ENCODE measurements around the gene PARVB.
A peak's percentile ranks its signal among the peaks of the same experiment; 100 is the strongest.

PARVB gene

DNA sequence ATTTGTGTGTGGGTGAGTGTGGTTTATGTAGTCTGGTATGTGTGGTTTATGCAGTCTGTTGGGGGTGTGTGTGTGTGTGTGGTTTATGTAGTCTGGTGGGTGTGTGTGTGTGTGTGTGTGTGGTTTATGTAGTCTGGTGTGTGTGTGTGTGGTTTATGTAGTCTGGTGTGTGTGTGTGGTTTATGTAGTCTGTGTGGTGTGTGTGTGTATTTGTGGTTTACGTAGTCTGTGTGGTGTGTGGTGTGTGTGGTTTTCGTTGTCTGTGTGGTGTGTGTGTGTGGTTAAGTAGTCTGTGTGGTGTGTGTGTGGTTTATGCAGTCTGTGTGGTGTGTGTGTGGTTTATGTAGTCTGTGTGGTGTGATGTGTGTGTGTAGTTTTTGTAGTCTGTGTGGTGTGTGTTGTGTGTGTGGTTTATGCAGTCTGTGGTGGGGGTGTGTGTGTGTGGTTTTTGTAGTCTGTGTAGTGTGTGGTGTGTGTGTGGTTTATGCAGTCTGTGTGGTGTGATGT lies 130.4 kb downstream of the PARVB start:
- peak; percentile 61 for DNase-seq (ENCODE audit: low read depth, low spot score)
- in situ Hi-C loops (cut with HindIII; ENCODE audit: low sequenced_read_pairs) = no loop called here
- no peak overlapping the region for H3K4me3 ChIP-seq (ENCODE audit: low read depth, low read length)
- TF ChIP-seq, protein P1, sequence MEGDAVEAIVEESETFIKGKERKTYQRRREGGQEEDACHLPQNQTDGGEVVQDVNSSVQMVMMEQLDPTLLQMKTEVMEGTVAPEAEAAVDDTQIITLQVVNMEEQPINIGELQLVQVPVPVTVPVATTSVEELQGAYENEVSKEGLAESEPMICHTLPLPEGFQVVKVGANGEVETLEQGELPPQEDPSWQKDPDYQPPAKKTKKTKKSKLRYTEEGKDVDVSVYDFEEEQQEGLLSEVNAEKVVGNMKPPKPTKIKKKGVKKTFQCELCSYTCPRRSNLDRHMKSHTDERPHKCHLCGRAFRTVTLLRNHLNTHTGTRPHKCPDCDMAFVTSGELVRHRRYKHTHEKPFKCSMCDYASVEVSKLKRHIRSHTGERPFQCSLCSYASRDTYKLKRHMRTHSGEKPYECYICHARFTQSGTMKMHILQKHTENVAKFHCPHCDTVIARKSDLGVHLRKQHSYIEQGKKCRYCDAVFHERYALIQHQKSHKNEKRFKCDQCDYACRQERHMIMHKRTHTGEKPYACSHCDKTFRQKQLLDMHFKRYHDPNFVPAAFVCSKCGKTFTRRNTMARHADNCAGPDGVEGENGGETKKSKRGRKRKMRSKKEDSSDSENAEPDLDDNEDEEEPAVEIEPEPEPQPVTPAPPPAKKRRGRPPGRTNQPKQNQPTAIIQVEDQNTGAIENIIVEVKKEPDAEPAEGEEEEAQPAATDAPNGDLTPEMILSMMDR (IDR thresholded peaks at IDR 0.05; ENCODE audit: low read depth, low read length) = no peak

DNA sequence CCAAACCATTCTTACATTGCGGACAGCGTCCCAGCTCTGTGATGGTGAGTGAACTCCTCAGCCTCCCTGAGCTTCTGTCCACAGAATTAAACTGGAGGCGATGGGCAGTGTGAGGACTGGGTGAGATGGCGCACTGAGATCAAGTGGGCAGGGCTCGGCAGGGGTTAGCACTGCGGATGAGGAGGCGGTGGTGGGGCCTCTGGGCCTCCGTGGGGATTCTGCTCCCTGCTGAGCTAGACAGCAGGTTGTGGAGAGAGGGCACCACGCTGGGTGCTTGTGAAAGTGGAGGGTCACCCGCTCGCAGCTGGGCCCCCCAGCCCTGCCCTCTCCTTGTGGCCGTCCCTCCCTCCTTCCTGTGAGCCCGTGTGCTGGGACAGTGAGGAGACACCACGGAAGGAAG lies 131.0 kb downstream of the PARVB start:
- no peak overlapping the region for H3K4me3 ChIP-seq (ENCODE audit: low read depth, low read length)
- no peak for DNase-seq (ENCODE audit: low read depth, low spot score)
- TF ChIP-seq, protein P1 (IDR thresholded peaks at IDR 0.05; ENCODE audit: low read depth, low read length) = no peak
- in situ Hi-C loops (cut with HindIII; ENCODE audit: low sequenced_read_pairs) = no loop called here

DNA sequence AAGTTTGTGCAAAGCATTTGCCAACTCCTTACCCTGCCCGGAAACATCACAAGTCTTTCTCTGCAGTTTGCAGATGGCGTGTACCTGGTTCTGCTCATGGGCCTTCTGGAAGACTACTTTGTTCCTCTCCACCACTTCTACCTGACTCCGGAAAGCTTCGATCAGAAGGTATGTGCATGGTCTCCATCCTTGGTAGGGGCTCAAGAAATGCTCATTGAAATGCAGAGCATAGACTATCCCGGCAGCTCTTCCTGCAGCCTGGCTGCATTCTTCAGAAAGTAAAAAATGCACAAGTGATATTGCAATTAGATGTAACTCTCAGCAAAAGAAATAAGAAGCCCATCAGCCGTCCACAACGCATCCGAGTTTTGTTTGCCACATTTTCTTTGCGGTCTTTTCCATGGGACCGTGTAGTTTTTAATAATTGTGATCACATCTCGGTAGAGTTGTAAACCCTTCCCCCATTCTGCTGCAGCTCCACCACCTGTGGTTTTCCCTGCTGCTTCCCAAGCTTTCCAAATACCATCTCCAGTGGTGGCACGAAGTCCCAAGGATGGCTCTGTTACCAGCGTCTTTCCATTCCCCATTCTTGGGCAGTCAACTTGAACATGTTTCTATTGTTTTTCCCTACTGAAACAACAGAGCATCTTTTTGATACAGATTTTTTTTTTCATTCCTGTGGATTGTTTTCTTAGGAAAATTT lies 134.0 kb downstream of the PARVB start:
- in situ Hi-C loops (cut with HindIII; ENCODE audit: low sequenced_read_pairs) = no loop called here
- H3K4me3 ChIP-seq (ENCODE audit: low read depth, low read length) = no peak overlapping the region
- no peak for DNase-seq (ENCODE audit: low read depth, low spot score)
- TF ChIP-seq, protein P1 (IDR thresholded peaks at IDR 0.05; ENCODE audit: low read depth, low read length) = no peak

DNA sequence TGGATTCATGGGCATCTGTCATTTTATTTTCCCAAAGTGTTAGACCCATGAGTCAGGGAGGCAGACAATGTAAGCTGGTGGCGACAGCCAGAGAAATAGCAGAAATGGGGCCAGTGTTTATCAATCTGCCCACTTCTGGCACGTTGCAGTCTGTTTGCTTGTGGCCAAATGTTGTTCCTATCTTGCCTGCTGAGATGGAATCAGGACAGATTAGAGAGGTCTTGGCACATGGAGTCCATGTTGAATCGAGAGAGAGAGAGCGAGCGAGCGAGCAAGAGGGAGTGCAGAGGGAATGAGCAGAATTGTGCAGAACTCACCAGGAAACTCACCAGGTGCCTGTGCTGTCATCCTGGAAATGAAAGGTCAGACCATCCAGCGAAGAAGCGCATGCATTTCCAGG lies 134.7 kb downstream of the PARVB start:
- in situ Hi-C loops (cut with HindIII; ENCODE audit: low sequenced_read_pairs) = no loop called here
- TF ChIP-seq, protein P1 (IDR thresholded peaks at IDR 0.05; ENCODE audit: low read depth, low read length) = no peak
- no peak overlapping the region for H3K4me3 ChIP-seq (ENCODE audit: low read depth, low read length)
- DNase-seq (ENCODE audit: low read depth, low spot score) = no peak

DNA sequence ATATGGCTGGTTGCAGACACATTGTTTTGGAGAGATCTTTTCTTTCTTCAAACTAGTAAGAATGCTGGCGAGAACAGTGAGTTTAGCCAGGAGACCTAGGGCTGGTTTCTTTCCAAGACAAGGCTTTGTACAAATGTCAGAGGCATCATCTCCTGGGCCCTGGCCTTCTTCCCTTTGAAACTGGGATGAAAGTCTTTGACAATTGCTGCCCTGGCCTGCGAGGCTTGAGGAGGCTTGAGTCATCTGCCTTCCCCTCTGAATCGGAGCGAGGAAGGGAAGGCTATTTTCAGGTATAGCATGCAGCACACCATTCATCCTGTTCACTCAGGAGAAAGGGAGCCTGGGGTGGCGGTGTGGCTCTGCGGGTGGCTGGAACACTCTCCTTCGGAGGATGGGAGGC lies 135.1 kb downstream of the PARVB start:
- DNase-seq (ENCODE audit: low read depth, low spot score) = no peak
- in situ Hi-C loops (cut with HindIII; ENCODE audit: low sequenced_read_pairs) = no loop called here
- TF ChIP-seq, protein P1 (IDR thresholded peaks at IDR 0.05; ENCODE audit: low read depth, low read length) = no peak
- no peak overlapping the region for H3K4me3 ChIP-seq (ENCODE audit: low read depth, low read length)

DNA sequence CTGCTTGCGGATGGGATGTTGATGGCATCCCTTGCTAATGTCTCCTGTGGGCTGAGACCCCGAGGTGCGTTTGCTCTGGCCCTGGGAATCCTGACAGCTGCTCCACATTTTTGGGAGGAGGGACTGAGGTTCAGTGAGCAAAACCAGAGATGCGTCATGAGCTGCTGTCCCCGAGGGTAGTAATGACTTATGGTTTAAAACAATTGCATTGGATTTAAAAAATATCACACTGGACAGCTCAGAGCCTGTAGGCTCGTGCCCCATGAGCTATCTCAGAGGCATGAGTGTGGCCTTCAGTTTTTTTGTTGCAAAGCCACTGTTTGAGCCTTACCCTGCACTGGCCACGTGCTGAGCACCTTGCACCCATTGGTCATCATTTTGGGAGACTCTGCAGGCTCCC lies 135.7 kb downstream of the PARVB start:
- TF ChIP-seq, protein P1 (IDR thresholded peaks at IDR 0.05; ENCODE audit: low read depth, low read length) = no peak
- no peak for DNase-seq (ENCODE audit: low read depth, low spot score)
- in situ Hi-C loops (cut with HindIII; ENCODE audit: low sequenced_read_pairs) = no loop called here
- no peak overlapping the region for H3K4me3 ChIP-seq (ENCODE audit: low read depth, low read length)

Measured in astrocyte of the spinal cord (primary cell).